Measurements from ENCODE around the gene SEC14L5. TPM values are rescaled to one million over a fixed set of nuclear protein-coding genes. Genes with fewer than 3 reads are reported as not detected.

SEC14L5 gene
- total and polyA plus RNA-seq, 2 experiments from 2014 or later = 2.6 to 5.9 TPM

DNA sequence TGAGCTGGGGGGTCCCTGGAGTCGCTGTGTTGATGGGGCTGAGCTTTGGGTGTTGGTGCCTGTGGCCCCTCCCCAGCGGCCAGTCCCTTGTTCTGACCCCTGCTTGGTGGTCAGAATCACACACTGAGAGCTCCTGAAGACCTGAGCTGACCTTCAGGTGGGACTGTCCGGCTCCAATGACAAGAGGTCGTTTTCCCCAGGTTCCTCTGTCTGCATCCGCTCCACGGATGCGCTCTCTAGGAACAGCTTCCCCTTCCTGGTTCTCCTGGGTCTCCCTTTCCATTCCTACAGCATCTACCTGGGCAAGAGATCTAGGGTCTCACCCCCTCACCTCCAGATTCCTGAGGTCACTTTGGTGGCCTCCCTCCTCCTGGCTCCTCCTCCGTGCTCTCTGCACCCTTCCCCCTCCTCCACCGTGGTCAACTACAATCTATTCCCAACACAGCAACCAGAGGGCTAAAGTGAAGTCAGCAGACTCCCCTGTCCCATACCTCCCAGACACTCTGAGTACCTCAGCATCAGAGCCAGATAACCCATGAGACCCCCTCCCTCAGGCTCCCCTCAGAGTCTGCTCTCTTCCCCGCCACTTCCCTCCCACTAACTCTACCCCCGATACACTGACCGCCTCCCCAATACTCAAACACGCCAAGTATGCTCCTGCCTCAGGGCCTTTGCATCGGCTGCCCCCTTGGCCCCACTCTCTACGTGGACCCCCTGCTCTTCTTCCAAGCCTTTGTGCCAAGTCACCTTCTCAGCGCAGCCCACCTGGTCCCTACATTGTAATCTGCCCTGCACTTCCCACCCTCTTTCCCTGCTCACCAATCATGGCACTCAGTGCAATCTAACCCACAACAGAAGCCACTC, 9.0 kb upstream of the SEC14L5 start:
- peaks cover 35% of the 10 kb centered on the region for H3K4me1 Mint-ChIP-seq
- peaks cover 17% of the 10 kb centered on the region for H3F3A ChIP-seq (replicated peaks; ENCODE audit: low read depth)
- no peaks in the 10 kb centered on the region for H3K79me2 ChIP-seq (replicated peaks; ENCODE audit: insufficient read depth)
- peaks cover 21% of the 10 kb centered on the region for H3K4me1 ChIP-seq (ENCODE audit: insufficient read depth)
- H3K9me3 Mint-ChIP-seq = no peaks in the 10 kb centered on the region
- H3K36me3 Mint-ChIP-seq (ENCODE audit: low read depth) = no peaks in the 10 kb centered on the region
- DNase-seq (ENCODE audit: low spot score) (no peak), ATAC-seq (peak; percentile 7; the same call in 1 of the 3 replicates)
- TF ChIP-seq, protein P1, sequence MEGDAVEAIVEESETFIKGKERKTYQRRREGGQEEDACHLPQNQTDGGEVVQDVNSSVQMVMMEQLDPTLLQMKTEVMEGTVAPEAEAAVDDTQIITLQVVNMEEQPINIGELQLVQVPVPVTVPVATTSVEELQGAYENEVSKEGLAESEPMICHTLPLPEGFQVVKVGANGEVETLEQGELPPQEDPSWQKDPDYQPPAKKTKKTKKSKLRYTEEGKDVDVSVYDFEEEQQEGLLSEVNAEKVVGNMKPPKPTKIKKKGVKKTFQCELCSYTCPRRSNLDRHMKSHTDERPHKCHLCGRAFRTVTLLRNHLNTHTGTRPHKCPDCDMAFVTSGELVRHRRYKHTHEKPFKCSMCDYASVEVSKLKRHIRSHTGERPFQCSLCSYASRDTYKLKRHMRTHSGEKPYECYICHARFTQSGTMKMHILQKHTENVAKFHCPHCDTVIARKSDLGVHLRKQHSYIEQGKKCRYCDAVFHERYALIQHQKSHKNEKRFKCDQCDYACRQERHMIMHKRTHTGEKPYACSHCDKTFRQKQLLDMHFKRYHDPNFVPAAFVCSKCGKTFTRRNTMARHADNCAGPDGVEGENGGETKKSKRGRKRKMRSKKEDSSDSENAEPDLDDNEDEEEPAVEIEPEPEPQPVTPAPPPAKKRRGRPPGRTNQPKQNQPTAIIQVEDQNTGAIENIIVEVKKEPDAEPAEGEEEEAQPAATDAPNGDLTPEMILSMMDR (conservative IDR thresholded peaks at IDR 0.05; ENCODE audit: low read depth in 2 of 2) = no peak
- TF ChIP-seq POLR2AphosphoS5 (IDR thresholded peaks at IDR 0.05; ENCODE audit: low read depth) (no peak), ETS1 (IDR thresholded peaks at IDR 0.05) (no peak), ZNF331 (CRISPR knock-in tag; IDR thresholded peaks at IDR 0.05; ENCODE audit: low read depth) (no peak), EZH2 (IDR thresholded peaks at IDR 0.05; ENCODE audit: low read depth, unreplicated experiment) (no peak), EZH2phosphoT487 (IDR thresholded peaks at IDR 0.05; ENCODE audit: unreplicated experiment) (no peak), JUNB (IDR thresholded peaks at IDR 0.05; ENCODE audit: unreplicated experiment) (no peak), NANOG (IDR thresholded peaks at IDR 0.05; ENCODE audit: borderline replicate concordance) (no peak), STAT1 (IDR thresholded peaks at IDR 0.05; ENCODE audit: unreplicated experiment) (no peak), ZNF114 (CRISPR knock-in tag; IDR thresholded peaks at IDR 0.05) (no peak), CREB1 (CRISPR knock-in tag; IDR thresholded peaks at IDR 0.05; ENCODE audit: low read depth) (no peak)
- TF ChIP-seq, protein P2, sequence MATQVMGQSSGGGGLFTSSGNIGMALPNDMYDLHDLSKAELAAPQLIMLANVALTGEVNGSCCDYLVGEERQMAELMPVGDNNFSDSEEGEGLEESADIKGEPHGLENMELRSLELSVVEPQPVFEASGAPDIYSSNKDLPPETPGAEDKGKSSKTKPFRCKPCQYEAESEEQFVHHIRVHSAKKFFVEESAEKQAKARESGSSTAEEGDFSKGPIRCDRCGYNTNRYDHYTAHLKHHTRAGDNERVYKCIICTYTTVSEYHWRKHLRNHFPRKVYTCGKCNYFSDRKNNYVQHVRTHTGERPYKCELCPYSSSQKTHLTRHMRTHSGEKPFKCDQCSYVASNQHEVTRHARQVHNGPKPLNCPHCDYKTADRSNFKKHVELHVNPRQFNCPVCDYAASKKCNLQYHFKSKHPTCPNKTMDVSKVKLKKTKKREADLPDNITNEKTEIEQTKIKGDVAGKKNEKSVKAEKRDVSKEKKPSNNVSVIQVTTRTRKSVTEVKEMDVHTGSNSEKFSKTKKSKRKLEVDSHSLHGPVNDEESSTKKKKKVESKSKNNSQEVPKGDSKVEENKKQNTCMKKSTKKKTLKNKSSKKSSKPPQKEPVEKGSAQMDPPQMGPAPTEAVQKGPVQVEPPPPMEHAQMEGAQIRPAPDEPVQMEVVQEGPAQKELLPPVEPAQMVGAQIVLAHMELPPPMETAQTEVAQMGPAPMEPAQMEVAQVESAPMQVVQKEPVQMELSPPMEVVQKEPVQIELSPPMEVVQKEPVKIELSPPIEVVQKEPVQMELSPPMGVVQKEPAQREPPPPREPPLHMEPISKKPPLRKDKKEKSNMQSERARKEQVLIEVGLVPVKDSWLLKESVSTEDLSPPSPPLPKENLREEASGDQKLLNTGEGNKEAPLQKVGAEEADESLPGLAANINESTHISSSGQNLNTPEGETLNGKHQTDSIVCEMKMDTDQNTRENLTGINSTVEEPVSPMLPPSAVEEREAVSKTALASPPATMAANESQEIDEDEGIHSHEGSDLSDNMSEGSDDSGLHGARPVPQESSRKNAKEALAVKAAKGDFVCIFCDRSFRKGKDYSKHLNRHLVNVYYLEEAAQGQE (IDR thresholded peaks at IDR 0.05; ENCODE audit: unreplicated experiment) = no peak
- TF ChIP-seq, protein P3, sequence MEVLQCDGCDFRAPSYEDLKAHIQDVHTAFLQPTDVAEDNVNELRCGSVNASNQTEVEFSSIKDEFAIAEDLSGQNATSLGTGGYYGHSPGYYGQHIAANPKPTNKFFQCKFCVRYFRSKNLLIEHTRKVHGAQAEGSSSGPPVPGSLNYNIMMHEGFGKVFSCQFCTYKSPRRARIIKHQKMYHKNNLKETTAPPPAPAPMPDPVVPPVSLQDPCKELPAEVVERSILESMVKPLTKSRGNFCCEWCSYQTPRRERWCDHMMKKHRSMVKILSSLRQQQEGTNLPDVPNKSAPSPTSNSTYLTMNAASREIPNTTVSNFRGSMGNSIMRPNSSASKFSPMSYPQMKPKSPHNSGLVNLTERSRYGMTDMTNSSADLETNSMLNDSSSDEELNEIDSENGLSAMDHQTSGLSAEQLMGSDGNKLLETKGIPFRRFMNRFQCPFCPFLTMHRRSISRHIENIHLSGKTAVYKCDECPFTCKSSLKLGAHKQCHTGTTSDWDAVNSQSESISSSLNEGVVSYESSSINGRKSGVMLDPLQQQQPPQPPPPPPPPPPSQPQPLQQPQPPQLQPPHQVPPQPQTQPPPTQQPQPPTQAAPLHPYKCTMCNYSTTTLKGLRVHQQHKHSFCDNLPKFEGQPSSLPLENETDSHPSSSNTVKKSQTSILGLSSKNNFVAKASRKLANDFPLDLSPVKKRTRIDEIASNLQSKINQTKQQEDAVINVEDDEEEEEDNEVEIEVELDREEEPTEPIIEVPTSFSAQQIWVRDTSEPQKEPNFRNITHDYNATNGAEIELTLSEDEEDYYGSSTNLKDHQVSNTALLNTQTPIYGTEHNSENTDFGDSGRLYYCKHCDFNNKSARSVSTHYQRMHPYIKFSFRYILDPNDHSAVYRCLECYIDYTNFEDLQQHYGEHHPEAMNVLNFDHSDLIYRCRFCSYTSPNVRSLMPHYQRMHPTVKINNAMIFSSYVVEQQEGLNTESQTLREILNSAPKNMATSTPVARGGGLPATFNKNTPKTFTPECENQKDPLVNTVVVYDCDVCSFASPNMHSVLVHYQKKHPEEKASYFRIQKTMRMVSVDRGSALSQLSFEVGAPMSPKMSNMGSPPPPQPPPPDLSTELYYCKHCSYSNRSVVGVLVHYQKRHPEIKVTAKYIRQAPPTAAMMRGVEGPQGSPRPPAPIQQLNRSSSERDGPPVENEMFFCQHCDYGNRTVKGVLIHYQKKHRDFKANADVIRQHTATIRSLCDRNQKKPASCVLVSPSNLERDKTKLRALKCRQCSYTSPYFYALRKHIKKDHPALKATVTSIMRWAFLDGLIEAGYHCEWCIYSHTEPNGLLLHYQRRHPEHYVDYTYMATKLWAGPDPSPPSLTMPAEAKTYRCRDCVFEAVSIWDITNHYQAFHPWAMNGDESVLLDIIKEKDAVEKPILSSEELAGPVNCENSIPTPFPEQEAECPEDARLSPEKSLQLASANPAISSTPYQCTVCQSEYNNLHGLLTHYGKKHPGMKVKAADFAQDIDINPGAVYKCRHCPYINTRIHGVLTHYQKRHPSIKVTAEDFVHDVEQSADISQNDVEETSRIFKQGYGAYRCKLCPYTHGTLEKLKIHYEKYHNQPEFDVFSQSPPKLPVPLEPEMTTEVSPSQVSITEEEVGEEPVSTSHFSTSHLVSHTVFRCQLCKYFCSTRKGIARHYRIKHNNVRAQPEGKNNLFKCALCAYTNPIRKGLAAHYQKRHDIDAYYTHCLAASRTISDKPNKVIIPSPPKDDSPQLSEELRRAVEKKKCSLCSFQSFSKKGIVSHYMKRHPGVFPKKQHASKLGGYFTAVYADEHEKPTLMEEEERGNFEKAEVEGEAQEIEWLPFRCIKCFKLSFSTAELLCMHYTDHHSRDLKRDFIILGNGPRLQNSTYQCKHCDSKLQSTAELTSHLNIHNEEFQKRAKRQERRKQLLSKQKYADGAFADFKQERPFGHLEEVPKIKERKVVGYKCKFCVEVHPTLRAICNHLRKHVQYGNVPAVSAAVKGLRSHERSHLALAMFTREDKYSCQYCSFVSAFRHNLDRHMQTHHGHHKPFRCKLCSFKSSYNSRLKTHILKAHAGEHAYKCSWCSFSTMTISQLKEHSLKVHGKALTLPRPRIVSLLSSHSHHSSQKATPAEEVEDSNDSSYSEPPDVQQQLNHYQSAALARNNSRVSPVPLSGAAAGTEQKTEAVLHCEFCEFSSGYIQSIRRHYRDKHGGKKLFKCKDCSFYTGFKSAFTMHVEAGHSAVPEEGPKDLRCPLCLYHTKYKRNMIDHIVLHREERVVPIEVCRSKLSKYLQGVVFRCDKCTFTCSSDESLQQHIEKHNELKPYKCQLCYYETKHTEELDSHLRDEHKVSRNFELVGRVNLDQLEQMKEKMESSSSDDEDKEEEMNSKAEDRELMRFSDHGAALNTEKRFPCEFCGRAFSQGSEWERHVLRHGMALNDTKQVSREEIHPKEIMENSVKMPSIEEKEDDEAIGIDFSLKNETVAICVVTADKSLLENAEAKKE (CRISPR knock-in tag; IDR thresholded peaks at IDR 0.05) = no peak
- H3K4me3 Mint-ChIP-seq = peak overlapping the region; percentile 14; the same call in 1 of the 3 replicates
- H3K9me2 ChIP-seq (ENCODE audit: insufficient read depth) = no peaks in the 10 kb centered on the region
- H4K20me1 ChIP-seq (replicated peaks; ENCODE audit: insufficient read depth) = no peaks in the 10 kb centered on the region
- H3K27me3 ChIP-seq (ENCODE audit: insufficient read depth) = no peaks in the 10 kb centered on the region
- peak overlapping the region; percentile 90 for H2AFZ ChIP-seq
- no peaks in the 10 kb centered on the region for H3K36me3 ChIP-seq (ENCODE audit: insufficient read depth)
- peak overlapping the region; percentile 68; the same call in 1 of the 2 replicates for H3K4me2 ChIP-seq
- no peak overlapping the region for H3K27ac ChIP-seq (ENCODE audit: low read depth)
- H3K27ac Mint-ChIP-seq = peak overlapping the region; percentile 16; the same call in 1 of the 2 replicates
- H3K27me3 Mint-ChIP-seq (ENCODE audit: insufficient read depth, low read depth, poor library complexity) = peaks cover 24% of the 10 kb centered on the region
- no peak overlapping the region for H3K4me3 ChIP-seq
